Coronary artery (tissue), 2 donors: ENCODE results near the gene CAMSAP1.
"Not testable (repeated sequence)": the region's sequence is repeated elsewhere in the genome, so short reads cannot be mapped to it uniquely, and the experiment has no call there.

Source experiments
- DNase-seq: peaks from one replicate; pipeline ENCODE4 v3.0.0-alpha.2; 2017; ENCODE audit warnings: low spot score
- H3K27ac ChIP-seq, 2 donors: fragments of 200-600 bp; sonication (generic); one replicate each; pipeline ENCODE4 v1.5.1; 2016 to 2019
- H3K4me3 ChIP-seq: fragments of 200-600 bp; sonication (generic); 2 replicates; pipeline ENCODE4 v1.5.1; 2016; ENCODE audit warnings: mild to moderate bottlenecking, moderate library complexity
- CTCF ChIP-seq: fragments of 200-600 bp; sonication (generic); IDR thresholded peaks from one replicate; pipeline ENCODE4 v1.5.1; 2019; ENCODE audit warnings: antibody characterized with exemption

CAMSAP1 gene

GRCh38 chr9:135907431-135908092, at the start of gene CAMSAP1:
TSS of gene CAMSAP1 (minus strand) at chr9:135907546. CDS start at chr9:135907159, 387 bp downstream.
- peak; percentile 94 for DNase-seq
- H3K27ac ChIP-seq: peak within 1 kb of the TSS; percentile 68 to 86
- H3K4me3 ChIP-seq: peak within 1 kb of the TSS; percentile 89
- no peak for TF ChIP-seq CTCF

- Histone ChIP-seq H3K4me3 (no peak overlapping the region), H3K27ac (no peak overlapping the region)
- TF ChIP-seq CTCF: no peak
- DNase-seq: no peak
These were observed 49.4 kb upstream of the CAMSAP1 start for GRCh38 chr9:135956802-135957174.

DNA sequence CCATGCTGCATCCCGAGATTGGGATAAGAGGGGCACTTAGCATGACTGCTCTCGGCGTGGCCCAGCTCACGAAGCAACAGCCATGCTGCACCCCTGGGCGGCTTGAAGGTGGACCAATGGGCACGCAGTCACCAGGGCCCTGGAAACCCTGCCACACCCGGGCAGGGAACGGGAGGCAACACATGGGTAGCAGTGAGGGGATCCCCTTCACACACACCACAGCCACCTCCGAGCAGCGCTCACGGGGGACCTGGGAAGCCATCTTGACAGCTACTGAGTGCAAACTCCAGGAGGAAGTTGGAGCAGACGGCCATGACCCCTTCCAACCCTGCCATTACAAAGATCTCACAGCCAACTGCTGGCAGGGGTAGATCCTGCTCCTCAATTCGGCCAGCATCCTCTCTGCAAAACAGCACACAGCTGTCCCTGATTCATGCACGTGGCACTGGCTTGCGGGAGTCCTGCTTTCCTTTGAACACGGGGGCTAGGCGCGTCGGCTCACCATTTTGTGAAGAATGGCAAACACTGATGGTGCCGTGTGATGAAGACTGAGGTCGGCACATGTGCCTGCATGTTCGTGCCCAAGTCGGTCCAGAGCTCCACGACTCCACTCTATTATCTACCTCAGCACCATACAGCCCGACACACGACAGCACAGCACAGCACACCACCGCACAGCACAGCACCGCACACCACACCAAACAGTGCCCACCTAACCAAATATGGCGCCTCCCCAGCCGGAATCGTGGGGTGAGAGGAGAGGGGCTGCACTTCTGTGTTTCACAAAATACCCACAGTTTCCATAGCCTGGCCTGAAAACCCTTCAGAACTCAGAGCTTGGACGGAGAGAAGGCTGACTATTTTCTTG, 48.8 kb upstream of the CAMSAP1 start:
- no peak for TF ChIP-seq CTCF
- Histone ChIP-seq H3K4me3 (no peak overlapping the region), H3K27ac (no peak overlapping the region)
- DNase-seq: no peak

- TF ChIP-seq CTCF: no peak
- DNase-seq: no peak
- Histone ChIP-seq H3K27ac (no peak overlapping the region), H3K4me3 (no peak overlapping the region)
These were observed 45.4 kb upstream of the CAMSAP1 start for GRCh38 chr9:135952664-135953206.

- Histone ChIP-seq H3K27ac (no peak overlapping the region), H3K4me3 (no peak overlapping the region)
- no peak for DNase-seq
- TF ChIP-seq CTCF: no peak
These were observed 44.7 kb upstream of the CAMSAP1 start for GRCh38 chr9:135951889-135952663.

DNA sequence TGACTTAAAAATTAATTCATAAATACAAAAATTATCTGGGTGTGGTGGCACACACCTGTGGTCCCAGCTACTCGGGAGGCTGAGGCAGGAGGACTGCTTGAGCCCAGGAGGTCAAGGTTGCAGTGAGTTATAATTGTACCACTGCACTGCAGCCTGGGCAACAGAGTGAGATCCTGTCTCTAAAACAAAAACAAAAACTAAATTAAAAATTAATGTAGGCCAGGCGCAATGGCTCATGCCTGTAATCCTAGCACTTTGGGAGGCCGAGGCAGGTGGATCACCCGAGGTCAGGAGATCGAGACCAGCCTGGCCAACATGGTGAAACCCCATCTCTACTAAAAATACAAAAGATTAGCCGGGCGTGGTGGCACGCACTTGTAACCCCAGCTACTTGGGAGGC, 44.0 kb upstream of the CAMSAP1 start:
- not testable (repeated sequence) for H3K27ac ChIP-seq, DNase-seq, H3K4me3 ChIP-seq

GRCh38 chr9:135950841-135951240, 43.5 kb upstream of the CAMSAP1 start:
- DNase-seq, H3K4me3 ChIP-seq, H3K27ac ChIP-seq: not testable (repeated sequence)
